IPS DF 6.9 (cell line): Measurements from ENCODE around the gene MEF2A.
"Not testable (repeated sequence)": the region's sequence is repeated elsewhere in the genome, so short reads cannot be mapped to it uniquely, and the experiment has no call there.

Experiments
- DNase-seq: peaks from one replicate; pipeline ENCODE4 v3.0.0-alpha.2; 2013; ENCODE audit warnings: low read depth, low spot score
- H3K27ac ChIP-seq: one replicate; pipeline ENCODE4 v1.5.1; 2013; ENCODE audit warnings: low read length, control low read depth
- H3K27me3 ChIP-seq: 2 replicates; pipeline ENCODE4 v1.6.1; 2013; ENCODE audit warnings: mild to moderate bottlenecking, low read length; ENCODE audit not compliant: control insufficient read depth, insufficient read depth
- H3K36me3 ChIP-seq: 2 replicates; pipeline ENCODE4 v1.6.1; 2013; ENCODE audit warnings: low read length; ENCODE audit not compliant: control insufficient read depth, insufficient read depth
- H3K4me1 ChIP-seq: 2 replicates; pipeline ENCODE4 v1.6.1; 2013; ENCODE audit warnings: low read length; ENCODE audit not compliant: control insufficient read depth, insufficient read depth
- H3K4me3 ChIP-seq: 2 replicates; pipeline ENCODE4 v1.5.1; 2013; ENCODE audit warnings: mild to moderate bottlenecking, low read length
- H3K9me3 ChIP-seq: 2 replicates; pipeline ENCODE4 v1.6.1; 2013; ENCODE audit warnings: low read length, inconsistent platforms; ENCODE audit not compliant: control insufficient read depth, insufficient read depth
- WGBS: extraction: QIAGEN DNeasy Blood & Tissue Kit; methylation state at CpG from one replicate; pipeline ENCODE4 v1.1.7; 2013; ENCODE audit warnings: mixed read lengths, missing lambda C conversion rate; ENCODE audit not compliant: insufficient read length, insufficient coverage; 5-methylcytosine and 5-hydroxymethylcytosine counted together

Gene MEF2A

DNA sequence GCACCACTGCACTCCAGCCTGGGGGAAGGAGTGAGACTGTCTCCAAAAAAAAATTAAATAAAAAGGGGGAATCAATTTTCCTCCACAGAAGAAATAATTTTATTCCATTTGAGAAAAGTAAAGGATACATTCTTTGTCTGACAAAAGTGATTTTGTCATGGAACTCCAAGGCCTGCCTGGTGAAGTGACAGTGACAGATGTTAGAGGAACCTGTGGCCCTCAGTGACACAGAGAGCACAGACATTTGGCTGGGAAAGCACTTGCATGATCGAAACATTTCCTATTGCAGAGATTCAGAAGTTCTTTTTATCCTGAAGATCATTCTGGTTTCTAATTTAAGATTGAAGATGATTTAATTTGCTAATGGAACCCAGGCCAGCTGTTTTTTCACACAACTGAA is 161.5 kb downstream of the MEF2A start:
- no peaks in the 10 kb centered on the region; the same call in 1 of the 2 replicates for H3K4me1 ChIP-seq
- no peak for DNase-seq
- H3K27ac ChIP-seq: no peak overlapping the region
- WGBS: no CpG with 5 or more reads among the region's 1 CpG
- 0 out of 2 replicates have a peak, but pooled peaks cover 2% of the 10 kb centered on the region for H3K36me3 ChIP-seq
- H3K4me3 ChIP-seq: no peak overlapping the region
- peaks cover 2% of the 10 kb centered on the region; the same call in 1 of the 2 replicates for H3K27me3 ChIP-seq
- H3K9me3 ChIP-seq: no peaks in the 10 kb centered on the region

DNA sequence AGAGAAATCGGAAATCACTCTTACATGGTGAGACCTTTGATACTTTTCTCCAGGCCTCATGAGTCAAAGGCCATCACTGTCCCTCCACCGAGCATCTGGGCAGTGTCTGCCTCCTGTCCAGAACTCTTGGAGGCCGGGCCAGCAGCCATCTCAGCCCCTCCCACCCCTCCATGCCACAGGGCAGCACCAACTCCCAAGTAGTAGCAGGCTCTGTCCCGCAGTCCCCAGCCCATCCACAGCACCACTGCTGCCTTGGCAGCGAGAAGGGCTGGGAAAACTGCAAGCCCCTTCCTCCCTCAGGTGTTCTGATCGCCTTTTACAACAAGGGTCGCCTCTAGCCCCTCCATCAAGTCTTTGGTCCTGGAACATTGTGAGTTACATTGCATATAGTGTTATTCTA is 161.9 kb downstream of the MEF2A start:
- Histone ChIP-seq H3K27ac (no peak overlapping the region), H3K9me3 (no peaks in the 10 kb centered on the region), H3K4me3 (no peak overlapping the region), H3K36me3 (0 out of 2 replicates have a peak, but pooled peaks cover 2% of the 10 kb centered on the region), H3K27me3 (peaks cover 2% of the 10 kb centered on the region; the same call in 1 of the 2 replicates), H3K4me1 (no peaks in the 10 kb centered on the region; the same call in 1 of the 2 replicates)
- no peak for DNase-seq
- WGBS: no CpG with 5 or more reads among the region's 7 CpGs

- no peak for DNase-seq
- Histone ChIP-seq H3K27me3 (peaks cover 2% of the 10 kb centered on the region; the same call in 1 of the 2 replicates), H3K4me3 (no peak overlapping the region), H3K4me1 (no peaks in the 10 kb centered on the region), H3K9me3 (no peaks in the 10 kb centered on the region), H3K36me3 (0 out of 2 replicates have a peak, but pooled peaks cover 2% of the 10 kb centered on the region), H3K27ac (no peak overlapping the region)
- no CpG with 5 or more reads among the region's 6 CpGs for WGBS
Measured at GRCh38 chr15:99728916-99729315, 163.1 kb downstream of the MEF2A start.

DNA sequence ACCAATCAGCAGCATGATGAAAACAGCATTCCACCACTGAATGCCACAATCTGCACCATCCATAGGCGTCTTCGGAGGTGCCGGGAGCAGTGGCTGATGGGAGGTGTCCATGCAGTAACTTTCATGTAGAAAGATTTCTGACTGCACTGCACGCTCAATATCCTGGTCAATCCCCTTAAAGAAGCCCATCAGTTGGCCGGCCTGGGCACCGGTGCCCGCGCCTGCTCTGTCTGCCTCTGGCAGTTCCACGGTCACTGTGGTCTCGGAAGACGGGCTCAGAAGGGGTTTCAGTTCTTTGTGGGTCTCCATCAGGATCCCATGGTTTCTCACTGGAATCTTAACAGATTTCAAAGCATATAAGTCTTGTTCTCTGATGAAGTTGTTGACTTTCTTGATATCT is 163.5 kb downstream of the MEF2A start:
- Histone ChIP-seq H3K27me3 (peaks cover 2% of the 10 kb centered on the region; the same call in 1 of the 2 replicates), H3K4me1 (no peaks in the 10 kb centered on the region), H3K27ac (no peak overlapping the region), H3K9me3 (no peaks in the 10 kb centered on the region), H3K4me3 (no peak overlapping the region), H3K36me3 (0 out of 2 replicates have a peak, but pooled peaks cover 2% of the 10 kb centered on the region)
- no CpG with 5 or more reads among the region's 11 CpGs for WGBS
- DNase-seq: no peak

DNA sequence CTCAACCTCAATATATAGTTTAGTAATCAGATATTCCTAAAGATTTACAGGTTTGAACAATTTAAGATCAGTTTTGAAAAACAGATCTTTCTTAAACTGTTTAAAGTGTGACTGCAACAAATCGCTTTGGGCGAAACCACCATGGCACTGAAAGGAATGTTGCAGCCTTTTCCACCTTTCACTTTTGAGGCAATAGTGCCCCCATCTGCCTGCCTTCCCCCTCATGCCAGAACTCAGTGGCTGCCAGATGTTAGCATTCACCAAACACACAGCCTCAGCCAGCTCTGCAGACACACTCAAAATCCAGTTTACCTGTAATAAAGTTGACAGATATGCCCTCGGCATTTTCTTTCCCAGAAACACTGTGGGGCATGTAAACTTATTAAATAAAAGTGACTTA is 164.1 kb downstream of the MEF2A start:
- H3K36me3 ChIP-seq: 0 out of 2 replicates have a peak, but pooled peaks cover 2% of the 10 kb centered on the region
- peaks cover 2% of the 10 kb centered on the region; the same call in 1 of the 2 replicates for H3K27me3 ChIP-seq
- H3K27ac ChIP-seq: no peak overlapping the region
- WGBS: no CpG with 5 or more reads among the region's 3 CpGs
- no peaks in the 10 kb centered on the region for H3K9me3 ChIP-seq
- no peaks in the 10 kb centered on the region for H3K4me1 ChIP-seq
- H3K4me3 ChIP-seq: no peak overlapping the region
- DNase-seq: no peak

GRCh38 chr15:99731336-99732123 is 165.7 kb downstream of the MEF2A start:
- Histone ChIP-seq H3K9me3 (no peaks in the 10 kb centered on the region), H3K4me1 (no peaks in the 10 kb centered on the region), H3K27me3 (peaks cover 2% of the 10 kb centered on the region; the same call in 1 of the 2 replicates), H3K27ac (no peak overlapping the region), H3K4me3 (peak overlapping the region; percentile 14; the same call in 1 of the 2 replicates), H3K36me3 (0 out of 2 replicates have a peak, but pooled peaks cover 2% of the 10 kb centered on the region)
- DNase-seq: no peak
- no CpG with 5 or more reads among the region's 26 CpGs for WGBS

- H3K4me1 ChIP-seq: no peaks in the 10 kb centered on the region
- DNase-seq: no peak
- H3K4me3 ChIP-seq: peak overlapping the region; percentile 98; the same call in 1 of the 2 replicates
- H3K27me3 ChIP-seq: peaks cover 2% of the 10 kb centered on the region; the same call in 1 of the 2 replicates
- H3K27ac ChIP-seq: no peak overlapping the region
- WGBS: no CpG with 5 or more reads among the region's 18 CpGs
- H3K36me3 ChIP-seq: 0 out of 2 replicates have a peak, but pooled peaks cover 2% of the 10 kb centered on the region
- no peaks in the 10 kb centered on the region for H3K9me3 ChIP-seq
Measured at GRCh38 chr15:99732124-99732750, 166.5 kb downstream of the MEF2A start.

DNA sequence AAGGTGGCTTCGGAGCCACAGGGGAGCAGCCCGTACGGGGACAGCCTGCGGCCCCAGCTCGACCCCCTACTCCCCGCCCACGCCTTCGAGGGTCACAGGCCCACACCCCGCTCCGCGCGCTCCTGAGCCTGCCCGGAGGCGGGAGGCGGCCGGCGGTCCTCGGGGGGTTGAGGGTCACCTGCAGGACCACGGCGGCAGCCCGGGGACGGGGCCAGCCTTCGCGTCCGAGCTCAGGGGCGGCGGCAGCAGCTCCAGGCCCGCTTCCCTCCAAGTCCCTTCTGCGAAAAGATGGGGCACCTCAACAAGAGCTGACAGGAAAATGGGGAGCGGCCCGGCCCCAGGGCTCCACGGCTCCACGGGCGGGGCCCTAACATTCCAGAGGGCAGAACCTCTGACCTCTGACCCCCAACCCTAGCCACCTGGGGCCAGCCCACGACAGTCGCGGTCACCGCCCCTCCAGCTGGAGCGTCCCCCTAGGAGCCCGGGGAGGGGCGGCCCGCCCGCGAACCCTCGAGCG is 167.0 kb downstream of the MEF2A start:
- H3K4me1 ChIP-seq: no peaks in the 10 kb centered on the region
- peaks cover 2% of the 10 kb centered on the region; the same call in 1 of the 2 replicates for H3K27me3 ChIP-seq
- 0 out of 2 replicates have a peak, but pooled peaks cover 2% of the 10 kb centered on the region for H3K36me3 ChIP-seq
- H3K27ac ChIP-seq: no peak overlapping the region
- DNase-seq: no peak
- no CpG with 5 or more reads among the region's 46 CpGs for WGBS
- H3K9me3 ChIP-seq: no peaks in the 10 kb centered on the region
- peak overlapping the region; percentile 98 for H3K4me3 ChIP-seq

DNA sequence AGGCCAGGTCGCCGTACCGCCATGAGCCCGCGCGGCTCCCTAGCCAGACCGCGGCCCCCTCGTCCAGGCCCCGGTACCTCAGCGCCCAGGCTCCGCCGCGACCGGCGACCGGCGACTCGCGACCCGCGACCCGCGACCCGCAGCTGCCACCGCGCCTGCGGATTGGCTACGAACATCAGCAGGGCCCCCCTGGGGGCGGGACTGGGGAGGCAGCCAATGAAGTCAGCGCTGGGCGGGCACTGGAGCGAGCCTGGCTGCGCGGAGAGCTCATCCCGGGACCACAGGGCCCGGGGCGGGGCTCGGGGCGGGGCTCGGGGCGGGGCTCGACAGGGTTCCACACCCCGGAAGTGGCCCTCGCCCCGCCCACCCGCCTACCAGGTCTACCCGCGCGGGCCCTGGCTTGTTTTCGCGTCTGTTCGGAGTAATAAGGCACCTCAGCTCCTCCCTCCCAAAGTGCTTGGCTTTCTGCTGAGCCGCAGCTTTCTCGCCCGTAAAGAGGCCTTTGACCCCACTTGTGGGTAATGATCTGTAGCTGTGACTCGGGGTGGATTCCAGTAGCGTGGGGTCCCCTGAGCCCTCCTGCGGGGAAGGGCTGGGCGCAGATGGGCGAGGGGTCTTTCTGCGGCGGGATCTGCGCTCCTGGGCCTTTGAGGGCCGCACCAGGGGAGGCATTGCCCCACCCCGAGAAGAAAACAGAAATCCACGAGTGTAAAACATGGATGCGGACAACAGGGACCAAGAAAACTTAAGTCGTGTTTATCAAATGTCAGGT is 167.7 kb downstream of the MEF2A start, which contains the start of gene LYSMD4:
LYSMD4 (minus strand) TSS at position 170 of the 772 bp plus-strand sequence. CDS start 1,438 bp downstream, outside the sequence.
- H3K4me1 ChIP-seq: no peaks in the 10 kb centered on the region
- peak within 1 kb of the TSS; percentile 98 for H3K4me3 ChIP-seq
- peak; percentile 82 for DNase-seq
- peaks cover 2% of the 10 kb centered on the region; the same call in 1 of the 2 replicates for H3K27me3 ChIP-seq
- H3K27ac ChIP-seq: no peak within 1 kb of the TSS
- H3K9me3 ChIP-seq: no peaks in the 10 kb centered on the region
- H3K36me3 ChIP-seq: no peaks in the 10 kb centered on the region
- WGBS: no CpG with 5 or more reads among the region's 69 CpGs

DNA sequence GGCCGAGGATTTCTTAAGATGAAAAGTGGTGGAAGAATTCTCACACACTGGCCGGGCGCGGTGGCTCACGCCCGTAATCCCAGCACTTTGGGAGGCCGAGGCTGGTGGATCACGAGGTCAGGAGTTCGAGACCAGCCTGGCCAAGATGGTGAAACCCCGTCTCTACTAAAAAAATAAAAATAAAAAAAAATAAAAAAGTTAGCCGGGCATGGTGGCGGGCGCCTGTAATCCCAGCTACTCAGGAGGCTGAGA is 168.2 kb downstream of the MEF2A start:
- H3K36me3 ChIP-seq, H3K9me3 ChIP-seq, H3K4me3 ChIP-seq, H3K27ac ChIP-seq, DNase-seq, H3K27me3 ChIP-seq, H3K4me1 ChIP-seq: not testable (repeated sequence)
- WGBS: no CpG with 5 or more reads among the region's 13 CpGs
